Keratinocyte (primary cell): ENCODE measurements around the gene CX3CR1. TPM values are rescaled to one million over a fixed set of nuclear protein-coding genes. Genes with fewer than 3 reads are reported as not detected.

Experiments used
- DNase-seq: peaks from one replicate; pipeline ENCODE4 v3.0.0-alpha.2; 2011; ENCODE audit warnings: low read depth, missing footprints, low spot score
- FAIRE-seq: peaks from 2 replicates; lab custom pipeline; 2011; peaks lifted over from hg19 to GRCh38; lab: Jason Lieb, UNC
- H2AFZ ChIP-seq: 2 replicates; pipeline ENCODE4 v1.6.0; 2012; ENCODE audit warnings: low read length, control low read depth, inconsistent platforms; ENCODE audit not compliant: control insufficient read depth
- H3K27ac ChIP-seq: 2 replicates; pipeline ENCODE4 v1.5.1; 2011; ENCODE audit warnings: low read length; ENCODE audit not compliant: control insufficient read depth, insufficient read depth
- H3K27me3 ChIP-seq: 3 replicates; pipeline ENCODE4 v1.6.0; 2011; ENCODE audit warnings: low read length; ENCODE audit not compliant: control insufficient read depth, insufficient read depth; ENCODE audit errors: extremely low read depth
- H3K36me3 ChIP-seq, 2 experiments: 2 replicates in 1 of 2; 3 replicates in 1 of 2; pipeline ENCODE4 v1.5.1; 2011; ENCODE audit warnings: low read length in 2 of 2, mild to moderate bottlenecking in 1 of 2; ENCODE audit not compliant: control insufficient read depth in 2 of 2, insufficient read depth in 2 of 2; ENCODE audit errors: extremely low read depth in 1 of 2
- H3K4me1 ChIP-seq: 3 replicates; pipeline ENCODE4 v1.5.1; 2011; ENCODE audit warnings: low read length; ENCODE audit not compliant: control insufficient read depth, insufficient read depth; ENCODE audit errors: extremely low read depth
- H3K4me2 ChIP-seq: 3 replicates; pipeline ENCODE4 v1.6.0; 2011; ENCODE audit warnings: low read depth, low read length; ENCODE audit not compliant: control insufficient read depth, insufficient read depth; ENCODE audit errors: extremely low read depth
- H3K4me3 ChIP-seq, 3 experiments: fragments of 200-600 bp in 1 of 3; sonication (generic) in 1 of 3; 2 replicates in 2 of 3; 3 replicates in 1 of 3; pipeline ENCODE4 v1.5.1; 2011 to 2016; ENCODE audit warnings: low read length in 3 of 3, mild to moderate bottlenecking in 3 of 3, control low read depth in 2 of 3, inconsistent platforms in 1 of 3, low read depth in 1 of 3, mixed read lengths in 1 of 3, mixed run types in 1 of 3, moderate library complexity in 1 of 3; ENCODE audit not compliant: control insufficient read depth in 2 of 3, insufficient read depth in 2 of 3; ENCODE audit errors: extremely low read depth in 1 of 3
- H3K79me2 ChIP-seq: 2 replicates; pipeline ENCODE4 v1.6.0; 2012; ENCODE audit warnings: low read length; ENCODE audit not compliant: control insufficient read depth, insufficient read depth
- H3K9ac ChIP-seq: 3 replicates; pipeline ENCODE4 v1.6.0; 2011; ENCODE audit warnings: low read length; ENCODE audit not compliant: control insufficient read depth, insufficient read depth; ENCODE audit errors: extremely low read depth
- H3K9me1 ChIP-seq: 3 replicates; pipeline ENCODE4 v1.6.0; 2011; ENCODE audit warnings: low read length; ENCODE audit not compliant: control insufficient read depth, insufficient read depth; ENCODE audit errors: extremely low read depth
- H3K9me3 ChIP-seq: 2 replicates; pipeline ENCODE4 v1.5.1; 2012; ENCODE audit warnings: low read depth, low read length; ENCODE audit not compliant: control insufficient read depth
- H4K20me1 ChIP-seq: 3 replicates; pipeline ENCODE4 v1.6.0; 2011; ENCODE audit warnings: low read length; ENCODE audit not compliant: control insufficient read depth, insufficient read depth; ENCODE audit errors: extremely low read depth
- EZH2 ChIP-seq: IDR thresholded peaks from one replicate; pipeline ENCODE4 v1.6.1; 2012; ENCODE audit warnings: inconsistent platforms, mild to moderate bottlenecking, low read length, moderate library complexity
- dilution Hi-C: fragments of 300-500 bp; cut with MboI; formaldehyde crosslinking; loops from one replicate; pipeline ENCODE4 v1.7.0; 2020; ENCODE audit warnings: low sequenced_read_pairs; ENCODE audit not compliant: extremely low pct_ligation_motif_present
- polyA plus RNA-seq, 5 experiments: library from polyadenylated mRNA; depleted of rRNA in 3 of 5; stranded (reverse) in 3 of 5; stranded (forward) in 1 of 5; unstranded in 1 of 5; fragments of >200 nt; gene quantifications; 1 replicate in 1 of 5; 2 replicates in 3 of 5; 3 replicates in 1 of 5; pipeline versions ENCODE4 v1.2.1 to v1.2.3, GENCODE V29; 2011 to 2012; ENCODE audit warnings: missing spikeins in 2 of 5, low read depth in 1 of 5, low replicate concordance in 1 of 5
- TF ChIP-seq, protein P1 (sequence below), 3 experiments: IDR thresholded peaks in 1 of 3; conservative IDR thresholded peaks in 1 of 3; optimal IDR thresholded peaks in 1 of 3; 2 replicates in 2 of 3; 3 replicates in 1 of 3; pipeline versions ENCODE3 to v1.5.1; 2011; ENCODE audit warnings: low read length in 3 of 3, mild to moderate bottlenecking in 3 of 3, moderate library complexity in 2 of 3, control low read depth in 1 of 3, inconsistent platforms in 1 of 3; ENCODE audit not compliant: insufficient read depth in 2 of 3; ENCODE audit errors: extremely low read depth in 1 of 3

Gene CX3CR1
- polyA plus RNA-seq, 1 donor (not counting 4 experiments of a cell fraction or from before 2014, with no cell fraction given) = 0.05 TPM

DNA sequence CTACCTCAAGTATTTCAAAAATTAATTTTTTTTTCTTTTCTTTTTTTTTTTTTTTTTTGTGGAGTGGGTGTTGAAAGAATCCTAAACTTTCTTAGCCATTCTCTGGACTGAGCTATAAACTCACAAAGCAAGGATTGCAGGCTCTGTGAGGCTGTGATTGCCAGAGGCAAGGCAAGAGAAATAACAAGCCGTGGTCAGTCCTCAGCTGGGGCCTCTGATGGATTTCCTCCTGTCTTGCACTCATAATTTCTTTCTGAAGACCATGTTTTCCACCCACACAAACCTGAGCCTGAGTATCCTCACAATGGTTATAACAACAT lies 1.3 kb downstream of the CX3CR1 start:
- no peaks in the 10 kb centered on the region for H3K36me3 ChIP-seq
- no peak overlapping the region for H3K4me3 ChIP-seq
- dilution Hi-C loops = no loop called here
- H3K4me1 ChIP-seq = no peaks in the 10 kb centered on the region
- H3K79me2 ChIP-seq = no peaks in the 10 kb centered on the region
- H3K4me2 ChIP-seq = no peak overlapping the region
- no peaks in the 10 kb centered on the region for H3K9me3 ChIP-seq
- FAIRE-seq (no peak), DNase-seq (no peak)
- TF ChIP-seq, protein P1, sequence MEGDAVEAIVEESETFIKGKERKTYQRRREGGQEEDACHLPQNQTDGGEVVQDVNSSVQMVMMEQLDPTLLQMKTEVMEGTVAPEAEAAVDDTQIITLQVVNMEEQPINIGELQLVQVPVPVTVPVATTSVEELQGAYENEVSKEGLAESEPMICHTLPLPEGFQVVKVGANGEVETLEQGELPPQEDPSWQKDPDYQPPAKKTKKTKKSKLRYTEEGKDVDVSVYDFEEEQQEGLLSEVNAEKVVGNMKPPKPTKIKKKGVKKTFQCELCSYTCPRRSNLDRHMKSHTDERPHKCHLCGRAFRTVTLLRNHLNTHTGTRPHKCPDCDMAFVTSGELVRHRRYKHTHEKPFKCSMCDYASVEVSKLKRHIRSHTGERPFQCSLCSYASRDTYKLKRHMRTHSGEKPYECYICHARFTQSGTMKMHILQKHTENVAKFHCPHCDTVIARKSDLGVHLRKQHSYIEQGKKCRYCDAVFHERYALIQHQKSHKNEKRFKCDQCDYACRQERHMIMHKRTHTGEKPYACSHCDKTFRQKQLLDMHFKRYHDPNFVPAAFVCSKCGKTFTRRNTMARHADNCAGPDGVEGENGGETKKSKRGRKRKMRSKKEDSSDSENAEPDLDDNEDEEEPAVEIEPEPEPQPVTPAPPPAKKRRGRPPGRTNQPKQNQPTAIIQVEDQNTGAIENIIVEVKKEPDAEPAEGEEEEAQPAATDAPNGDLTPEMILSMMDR (optimal IDR thresholded peaks at IDR 0.05 in 1 of 3, IDR thresholded peaks at IDR 0.05 in 1 of 3, conservative IDR thresholded peaks at IDR 0.05 in 1 of 3; ENCODE audit: extremely low read depth in 1 of 3, insufficient read depth in 2 of 3, low read length in 3 of 3) = no peak
- TF ChIP-seq EZH2 = no peak
- H3K9ac ChIP-seq = no peak overlapping the region
- no peak overlapping the region for H2AFZ ChIP-seq
- no peaks in the 10 kb centered on the region for H3K9me1 ChIP-seq
- H4K20me1 ChIP-seq = no peaks in the 10 kb centered on the region
- no peaks in the 10 kb centered on the region for H3K27me3 ChIP-seq
- no peak overlapping the region for H3K27ac ChIP-seq

- H3K9ac ChIP-seq = no peak overlapping the region
- no peak overlapping the region for H3K4me2 ChIP-seq
- no peaks in the 10 kb centered on the region for H3K9me3 ChIP-seq
- H2AFZ ChIP-seq = no peak overlapping the region
- no peaks in the 10 kb centered on the region for H3K4me1 ChIP-seq
- H4K20me1 ChIP-seq = no peaks in the 10 kb centered on the region
- H3K4me3 ChIP-seq = no peak overlapping the region
- H3K36me3 ChIP-seq = no peaks in the 10 kb centered on the region
- no peaks in the 10 kb centered on the region for H3K9me1 ChIP-seq
- DNase-seq = no peak
- no peaks in the 10 kb centered on the region for H3K27me3 ChIP-seq
- no peak overlapping the region for H3K27ac ChIP-seq
- TF ChIP-seq EZH2 = no peak
- TF ChIP-seq, protein P1 (optimal IDR thresholded peaks at IDR 0.05 in 1 of 3, IDR thresholded peaks at IDR 0.05 in 1 of 3, conservative IDR thresholded peaks at IDR 0.05 in 1 of 3; ENCODE audit: extremely low read depth in 1 of 3, insufficient read depth in 2 of 3, low read length in 3 of 3) = no peak
- dilution Hi-C loops = no loop called here
- H3K79me2 ChIP-seq = no peaks in the 10 kb centered on the region
- no peak for FAIRE-seq
Measured at GRCh38 chr3:39277893-39278615, 1.8 kb downstream of the CX3CR1 start.
